Right forelimb (tissue), 1 donor: Measurements from ENCODE around the gene ERICH2.
"Not testable (repeated sequence)": the region's sequence is repeated elsewhere in the genome, so short reads cannot be mapped to it uniquely, and the experiment has no call there.

Source experiments
- DNase-seq: peaks from one replicate; pipeline ENCODE4 v3.0.0-alpha.2; 2018

The ERICH2 gene

GRCh38 chr2:170770008-170770605 is at the start of gene ERICH2:
ERICH2 (plus strand) TSS chr2:170770378; CDS start chr2:170770682, 304 bp downstream.
- DNase-seq: no peak

- DNase-seq: no peak
Observed at GRCh38 chr2:170721678-170722077, 48.5 kb upstream of the ERICH2 start.

- DNase-seq: no peak
Observed at GRCh38 chr2:170722301-170722700, 47.9 kb upstream of the ERICH2 start.

- DNase-seq: no peak
Observed at GRCh38 chr2:170723446-170723958, 46.7 kb upstream of the ERICH2 start.

- DNase-seq: no peak
Observed at GRCh38 chr2:170733798-170734600, 36.2 kb upstream of the ERICH2 start.

- DNase-seq: not testable (repeated sequence)
Observed at GRCh38 chr2:170734601-170735000, 35.6 kb upstream of the ERICH2 start.

- no peak for DNase-seq
Observed at GRCh38 chr2:170736628-170737027, 33.5 kb upstream of the ERICH2 start.

GRCh38 chr2:170737406-170737805 is 32.8 kb upstream of the ERICH2 start:
- DNase-seq: no peak

- DNase-seq: no peak
Observed at GRCh38 chr2:170737821-170738220, 32.4 kb upstream of the ERICH2 start.

GRCh38 chr2:170739048-170739447 is 31.1 kb upstream of the ERICH2 start:
- no peak for DNase-seq

GRCh38 chr2:170739507-170740046 is 30.6 kb upstream of the ERICH2 start:
- no peak for DNase-seq

- DNase-seq: no peak
Observed at GRCh38 chr2:170740660-170741059, 29.5 kb upstream of the ERICH2 start.

GRCh38 chr2:170742000-170742399 is 28.2 kb upstream of the ERICH2 start:
- no peak for DNase-seq

GRCh38 chr2:170742896-170743529 is 27.2 kb upstream of the ERICH2 start:
- no peak for DNase-seq

- no peak for DNase-seq
Observed at GRCh38 chr2:170743530-170744239, 26.5 kb upstream of the ERICH2 start.

- DNase-seq: no peak
Observed at GRCh38 chr2:170744248-170745002, 25.8 kb upstream of the ERICH2 start.

- no peak for DNase-seq
Observed at GRCh38 chr2:170745305-170745704, 24.9 kb upstream of the ERICH2 start.

- DNase-seq: no peak
Observed at GRCh38 chr2:170747921-170748320, 22.3 kb upstream of the ERICH2 start.

GRCh38 chr2:170751555-170751954 is 18.6 kb upstream of the ERICH2 start:
- DNase-seq: not testable (repeated sequence)

- DNase-seq: no peak
Observed at GRCh38 chr2:170761572-170761971, 8.6 kb upstream of the ERICH2 start.

- no peak for DNase-seq
Observed at GRCh38 chr2:170762760-170763159, 7.4 kb upstream of the ERICH2 start.

- no peak for DNase-seq
Observed at GRCh38 chr2:170763232-170763631, 6.9 kb upstream of the ERICH2 start.
